ENCODE data around the gene SYNJ1. TPM values are rescaled to one million over a fixed set of nuclear protein-coding genes. Genes with fewer than 3 reads are reported as not detected.

SYNJ1 gene
- total RNA-seq, 1 experiment from 2014 or later: 10.2 TPM

DNA sequence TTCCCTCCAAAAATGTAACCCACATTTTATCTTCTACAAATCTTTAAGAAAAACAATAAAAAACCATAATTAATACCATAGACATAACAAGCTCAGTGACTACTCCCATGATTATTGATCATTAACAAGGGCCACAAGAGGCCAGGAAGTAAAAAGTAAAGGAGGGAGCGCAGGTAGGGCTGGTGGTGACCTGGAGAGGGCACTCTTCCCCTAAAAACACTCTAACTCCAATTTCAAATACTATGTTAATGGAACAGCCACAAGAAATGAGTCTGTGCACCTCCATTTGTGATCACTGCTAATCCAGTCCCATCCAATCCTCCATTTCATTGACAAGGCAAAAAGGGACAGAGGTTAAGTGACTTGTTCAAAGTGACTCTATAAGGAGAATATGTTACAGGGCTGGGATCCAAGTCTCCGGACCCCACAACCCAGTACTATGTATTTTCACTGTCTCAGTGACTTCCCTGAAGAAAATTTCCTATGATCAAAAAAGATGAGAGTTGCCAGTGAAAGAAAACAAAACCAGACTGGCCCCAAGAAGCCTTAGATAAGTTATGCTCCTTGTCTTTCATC, 74.4 kb downstream of the SYNJ1 start:
- no peaks in the 10 kb centered on the region for H3K36me3 Mint-ChIP-seq (ENCODE audit: insufficient read depth, unreplicated experiment)
- intact Hi-C loops (cut with micrococcal nuclease; ENCODE audit: unreplicated experiment): loop anchor here (1.0 to 10.0 kb wide), 3 partner anchors 74 to 173 kb away; partner anchors contain the start of gene SYNJ1
- CTCF ChIA-PET: interaction anchor here (0.6 to 1.0 kb wide), 4 partner anchors 74 to 473 kb away, joined by 3 to 10 read pairs (median 4); partner anchors contain the start of genes PAXBP1 and SYNJ1
- no peaks in the 10 kb centered on the region for H3K9me3 Mint-ChIP-seq (ENCODE audit: low read depth, unreplicated experiment)
- no peak overlapping the region for H3K4me3 Mint-ChIP-seq (ENCODE audit: low read depth, unreplicated experiment)
- no peaks in the 10 kb centered on the region for H3K27me3 Mint-ChIP-seq (ENCODE audit: unreplicated experiment)
- H3K4me1 Mint-ChIP-seq (ENCODE audit: low read depth, unreplicated experiment): no peaks in the 10 kb centered on the region
- DNase-seq: peak; percentile 49
- TF ChIP-seq, protein P1, sequence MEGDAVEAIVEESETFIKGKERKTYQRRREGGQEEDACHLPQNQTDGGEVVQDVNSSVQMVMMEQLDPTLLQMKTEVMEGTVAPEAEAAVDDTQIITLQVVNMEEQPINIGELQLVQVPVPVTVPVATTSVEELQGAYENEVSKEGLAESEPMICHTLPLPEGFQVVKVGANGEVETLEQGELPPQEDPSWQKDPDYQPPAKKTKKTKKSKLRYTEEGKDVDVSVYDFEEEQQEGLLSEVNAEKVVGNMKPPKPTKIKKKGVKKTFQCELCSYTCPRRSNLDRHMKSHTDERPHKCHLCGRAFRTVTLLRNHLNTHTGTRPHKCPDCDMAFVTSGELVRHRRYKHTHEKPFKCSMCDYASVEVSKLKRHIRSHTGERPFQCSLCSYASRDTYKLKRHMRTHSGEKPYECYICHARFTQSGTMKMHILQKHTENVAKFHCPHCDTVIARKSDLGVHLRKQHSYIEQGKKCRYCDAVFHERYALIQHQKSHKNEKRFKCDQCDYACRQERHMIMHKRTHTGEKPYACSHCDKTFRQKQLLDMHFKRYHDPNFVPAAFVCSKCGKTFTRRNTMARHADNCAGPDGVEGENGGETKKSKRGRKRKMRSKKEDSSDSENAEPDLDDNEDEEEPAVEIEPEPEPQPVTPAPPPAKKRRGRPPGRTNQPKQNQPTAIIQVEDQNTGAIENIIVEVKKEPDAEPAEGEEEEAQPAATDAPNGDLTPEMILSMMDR (IDR thresholded peaks at IDR 0.05; ENCODE audit: unreplicated experiment): peak; percentile 51
- BruUV-seq (replicated peaks): no TSS peak
- no peak overlapping the region for H3K27ac Mint-ChIP-seq (ENCODE audit: unreplicated experiment)

DNA sequence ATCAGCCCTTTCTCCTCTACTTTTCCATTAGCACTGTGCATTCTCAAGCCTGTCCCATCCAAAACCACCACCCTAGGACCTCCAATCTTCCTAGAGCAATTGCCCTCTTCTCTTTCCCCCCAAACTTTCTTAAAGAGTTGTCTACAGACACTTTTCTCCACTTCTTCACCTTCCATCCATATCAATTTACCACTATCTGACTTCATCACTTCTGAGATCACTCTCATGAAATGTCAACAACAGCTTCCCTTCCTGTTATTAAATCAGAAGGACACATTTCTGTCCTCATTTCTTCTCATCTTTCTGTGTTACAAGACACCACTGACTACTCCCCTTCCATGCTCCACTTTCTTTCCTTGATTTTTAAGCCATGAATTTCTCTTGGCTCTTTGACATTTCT, 79.6 kb downstream of the SYNJ1 start:
- H3K27me3 Mint-ChIP-seq (ENCODE audit: unreplicated experiment): no peaks in the 10 kb centered on the region

DNA sequence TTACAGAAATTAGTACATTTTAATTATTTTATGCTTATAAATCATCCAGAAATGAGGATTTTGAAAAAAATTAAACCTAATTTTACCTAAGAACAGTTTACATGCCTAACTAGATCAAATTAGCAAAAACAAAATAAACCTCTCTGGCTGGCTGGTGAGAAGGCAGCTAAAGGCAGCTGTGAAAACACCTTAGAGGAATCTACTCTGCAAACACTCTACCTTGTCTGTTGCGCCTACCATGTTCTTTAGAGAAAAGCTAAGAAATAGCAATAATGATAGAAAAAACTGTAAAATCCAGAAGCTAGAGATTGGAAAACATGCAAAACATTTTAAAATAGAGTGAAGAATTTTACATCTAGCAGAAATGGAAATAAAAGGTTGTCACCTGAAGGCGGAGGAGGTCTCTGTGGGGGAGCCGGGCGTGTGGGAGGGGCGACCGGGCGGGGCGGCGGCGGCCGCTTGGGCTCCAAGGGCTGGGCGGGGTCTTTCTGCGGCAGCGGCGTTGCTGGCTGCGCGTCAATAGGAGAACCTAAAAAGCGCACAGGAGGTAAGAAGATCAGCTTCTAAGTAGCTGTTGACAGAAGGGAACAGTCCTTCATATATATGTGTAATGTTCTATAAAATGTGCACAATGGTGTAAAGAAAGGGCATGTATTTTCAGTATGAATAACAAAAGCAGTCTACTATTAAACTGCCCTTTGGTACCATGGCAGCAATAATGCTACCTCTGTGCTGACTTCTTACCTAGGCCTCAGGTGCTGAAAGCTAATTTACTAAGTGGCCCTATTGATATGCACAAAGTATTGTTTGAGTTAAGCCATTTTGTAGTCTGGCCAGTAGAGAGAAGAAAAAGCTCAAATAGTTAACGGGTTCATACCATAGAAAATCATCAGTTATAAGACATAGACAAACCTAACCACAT, 82.3 kb downstream of the SYNJ1 start:
- no peaks in the 10 kb centered on the region for H3K27me3 Mint-ChIP-seq (ENCODE audit: unreplicated experiment)
- no peaks in the 10 kb centered on the region for H3K36me3 Mint-ChIP-seq (ENCODE audit: insufficient read depth, unreplicated experiment)
- H3K4me1 Mint-ChIP-seq (ENCODE audit: low read depth, unreplicated experiment): no peaks in the 10 kb centered on the region
- no peak overlapping the region for H3K4me3 Mint-ChIP-seq (ENCODE audit: low read depth, unreplicated experiment)
- TF ChIP-seq, protein P1 (IDR thresholded peaks at IDR 0.05; ENCODE audit: unreplicated experiment): no peak
- BruUV-seq (replicated peaks): no TSS peak
- CTCF ChIA-PET: no interaction called here
- no peaks in the 10 kb centered on the region for H3K9me3 Mint-ChIP-seq (ENCODE audit: low read depth, unreplicated experiment)
- DNase-seq: no peak
- H3K27ac Mint-ChIP-seq (ENCODE audit: unreplicated experiment): no peak overlapping the region
- intact Hi-C loops (cut with micrococcal nuclease; ENCODE audit: unreplicated experiment): no loop called here

More for the DNA sequence above, 79.6 kb downstream of the SYNJ1 start:
- Mint-ChIP-seq H3K4me3 (ENCODE audit: low read depth, unreplicated experiment) (no peak overlapping the region), H3K27ac (ENCODE audit: unreplicated experiment) (no peak overlapping the region), H3K4me1 (ENCODE audit: low read depth, unreplicated experiment) (no peaks in the 10 kb centered on the region), H3K36me3 (ENCODE audit: insufficient read depth, unreplicated experiment) (no peaks in the 10 kb centered on the region), H3K9me3 (ENCODE audit: low read depth, unreplicated experiment) (no peaks in the 10 kb centered on the region)
- intact Hi-C loops (cut with micrococcal nuclease; ENCODE audit: unreplicated experiment): no loop called here
- BruUV-seq (replicated peaks): no TSS peak
- no peak for DNase-seq
- CTCF ChIA-PET: no interaction called here
- TF ChIP-seq, protein P1 (IDR thresholded peaks at IDR 0.05; ENCODE audit: unreplicated experiment): no peak

DNA sequence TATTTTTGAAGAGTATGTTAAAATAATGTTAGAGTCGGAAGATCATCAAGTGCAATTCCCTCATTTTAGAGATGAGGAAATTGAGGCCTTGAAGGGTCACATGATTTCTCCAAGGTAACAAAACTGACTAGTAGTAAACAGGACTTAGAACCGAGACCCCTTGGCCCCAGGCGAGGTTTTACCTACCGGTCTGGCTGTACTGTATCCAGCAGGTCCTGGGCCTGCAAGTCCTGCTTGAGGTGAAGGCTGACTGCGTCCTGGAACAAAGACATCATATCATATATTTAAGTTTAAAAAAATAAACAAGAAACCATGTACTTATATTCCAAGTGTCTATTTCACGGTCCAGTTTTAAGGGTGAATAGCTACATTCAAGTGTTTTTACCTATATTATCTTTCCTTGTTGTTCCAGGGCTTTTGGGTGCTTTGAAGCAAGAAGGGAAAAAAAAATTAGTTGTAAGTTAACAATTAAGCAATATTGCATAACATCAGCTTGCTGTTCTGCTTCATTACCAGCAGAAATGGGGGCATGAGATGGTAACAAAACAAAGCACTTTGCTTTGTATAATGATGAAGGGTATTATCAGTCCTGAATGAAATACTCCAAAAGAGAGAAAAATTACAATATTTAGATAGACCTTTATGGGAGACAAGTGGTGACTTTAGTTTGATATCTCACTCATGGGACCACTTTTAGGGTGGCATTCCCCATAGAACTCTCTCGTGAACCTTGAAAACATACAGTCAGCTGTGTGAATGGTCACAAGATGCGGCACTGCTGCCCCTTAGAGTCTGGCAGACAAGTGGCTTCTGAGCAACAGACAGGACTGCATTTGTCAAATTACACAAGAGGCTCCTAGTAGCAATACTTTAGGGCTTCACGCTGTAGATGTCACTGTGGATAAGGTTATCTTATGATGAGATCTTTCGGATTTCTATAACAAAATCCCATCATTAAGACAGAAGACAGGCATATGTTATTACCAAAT, 85.8 kb downstream of the SYNJ1 start:
- BruUV-seq (replicated peaks): no TSS peak
- TF ChIP-seq, protein P1 (IDR thresholded peaks at IDR 0.05; ENCODE audit: unreplicated experiment): no peak
- Mint-ChIP-seq H3K36me3 (ENCODE audit: insufficient read depth, unreplicated experiment) (peaks cover 5% of the 10 kb centered on the region), H3K27me3 (ENCODE audit: unreplicated experiment) (no peaks in the 10 kb centered on the region), H3K4me3 (ENCODE audit: low read depth, unreplicated experiment) (no peak overlapping the region), H3K27ac (ENCODE audit: unreplicated experiment) (no peak overlapping the region), H3K9me3 (ENCODE audit: low read depth, unreplicated experiment) (no peaks in the 10 kb centered on the region), H3K4me1 (ENCODE audit: low read depth, unreplicated experiment) (no peaks in the 10 kb centered on the region)
- no peak for DNase-seq
- intact Hi-C loops (cut with micrococcal nuclease; ENCODE audit: unreplicated experiment): no loop called here
- CTCF ChIA-PET: no interaction called here
